Type B pancreatic cell (in vitro differentiated cells): ENCODE data around the gene ZMYM4. TPM values are rescaled to one million over a fixed set of nuclear protein-coding genes. Genes with fewer than 3 reads are reported as not detected.

ENCODE experiments used
- DNase-seq: peaks from one replicate; pipeline ENCODE4 v3.0.0; 2021; ENCODE audit warnings: mixed read lengths; ENCODE audit not compliant: unreplicated experiment; ENCODE audit errors: extremely low spot score
- H3K27ac Mint-ChIP-seq: 2 replicates; pipeline ENCODE4 v1.8.0; 2021; ENCODE audit warnings: mild to moderate bottlenecking, mixed read lengths
- H3K27me3 Mint-ChIP-seq: 2 replicates; pipeline ENCODE4 v1.8.0; 2021; ENCODE audit warnings: mixed read lengths
- H3K36me3 Mint-ChIP-seq: 2 replicates; pipeline ENCODE4 v1.8.0; 2021; ENCODE audit warnings: mixed read lengths
- H3K4me1 Mint-ChIP-seq: one replicate; pipeline ENCODE4 v1.8.0; 2021; ENCODE audit warnings: mixed read lengths; ENCODE audit not compliant: unreplicated experiment
- H3K4me3 Mint-ChIP-seq: 2 replicates; pipeline ENCODE4 v1.8.0; 2021; ENCODE audit warnings: mild to moderate bottlenecking, mixed read lengths
- H3K9me3 Mint-ChIP-seq: 2 replicates; pipeline ENCODE4 v1.8.0; 2021; ENCODE audit warnings: mixed read lengths
- CTCF ChIP-seq: fragments of 200-600 bp; sonication (generic); conservative IDR thresholded peaks from 2 replicates; pipeline ENCODE4 v1.5.0; 2021; ENCODE audit warnings: antibody characterized with exemption, mild to moderate bottlenecking
- long read RNA-seq: library from polyadenylated mRNA; unstranded; transcript quantifications from one replicate; pipeline ENCODE4 v2.0.0, GENCODE V29; 2020
- total RNA-seq: library from RNA; stranded (reverse); gene quantifications from 2 replicates; pipeline ENCODE4 v1.2.1, GENCODE V29; 2021; ENCODE audit warnings: low replicate concordance

ZMYM4 gene
- total RNA-seq, result 58.3 and 85.4 TPM in 2 replicates
- long read RNA-seq, partial matches to known transcripts, result 19 of 22 reads
- long read RNA-seq, other reads (novel, unspliced or antisense), result 3 of 22 reads

GRCh38 chr1:35268282-35269200 lies at the start of gene ZMYM4:
Gene ZMYM4, plus strand, starts transcription at chr1:35268709. Its CDS starts 338 bp downstream, at chr1:35269047.
- Mint-ChIP-seq H3K27me3 (no peaks in the 10 kb centered on the region), H3K4me3 (peak within 1 kb of the TSS; percentile 95), H3K9me3 (peaks cover 9% of the 10 kb centered on the region), H3K27ac (peak within 1 kb of the TSS; percentile 94), H3K4me1 (peaks cover 31% of the 10 kb centered on the region), H3K36me3 (peaks cover 14% of the 10 kb centered on the region)
- peak; percentile 94 for DNase-seq
- TF ChIP-seq CTCF, result peak; percentile 38

GRCh38 chr1:35220976-35221375 lies 47.5 kb upstream of the ZMYM4 start:
- no peaks in the 10 kb centered on the region for H3K9me3 Mint-ChIP-seq
- TF ChIP-seq CTCF, result peak; percentile 71

GRCh38 chr1:35222322-35223083 lies 46.0 kb upstream of the ZMYM4 start:
- no peaks in the 10 kb centered on the region for H3K36me3 Mint-ChIP-seq
- H3K9me3 Mint-ChIP-seq, result no peaks in the 10 kb centered on the region
- no peaks in the 10 kb centered on the region for H3K27me3 Mint-ChIP-seq
- H3K27ac Mint-ChIP-seq, result no peak overlapping the region
- H3K4me1 Mint-ChIP-seq, result peaks cover 9% of the 10 kb centered on the region
- TF ChIP-seq CTCF, result no peak
- no peak for DNase-seq
- no peak overlapping the region for H3K4me3 Mint-ChIP-seq

More at GRCh38 chr1:35220976-35221375, 47.5 kb upstream of the ZMYM4 start:
- Mint-ChIP-seq H3K27me3 (no peaks in the 10 kb centered on the region), H3K4me3 (no peak overlapping the region), H3K4me1 (peaks cover 9% of the 10 kb centered on the region), H3K27ac (no peak overlapping the region), H3K36me3 (no peaks in the 10 kb centered on the region)
- no peak for DNase-seq

- H3K27ac Mint-ChIP-seq, result no peak overlapping the region
- no peaks in the 10 kb centered on the region for H3K9me3 Mint-ChIP-seq
- no peaks in the 10 kb centered on the region for H3K27me3 Mint-ChIP-seq
- no peaks in the 10 kb centered on the region for H3K36me3 Mint-ChIP-seq
- DNase-seq, result no peak
- H3K4me3 Mint-ChIP-seq, result no peak overlapping the region
- TF ChIP-seq CTCF, result no peak
- peaks cover 9% of the 10 kb centered on the region for H3K4me1 Mint-ChIP-seq
These were observed 45.4 kb upstream of the ZMYM4 start for GRCh38 chr1:35223084-35223630.

GRCh38 chr1:35226546-35226945 lies 42.0 kb upstream of the ZMYM4 start:
- Mint-ChIP-seq H3K4me3 (no peak overlapping the region), H3K9me3 (no peaks in the 10 kb centered on the region), H3K27me3 (no peaks in the 10 kb centered on the region), H3K27ac (no peak overlapping the region), H3K36me3 (no peaks in the 10 kb centered on the region), H3K4me1 (peaks cover 9% of the 10 kb centered on the region)
- DNase-seq, result no peak
- TF ChIP-seq CTCF, result no peak
